ENCODE data around the gene RPLP1. TPM values are rescaled to one million over a fixed set of nuclear protein-coding genes. Genes with fewer than 3 reads are reported as not detected.

RPLP1 gene
- total RNA-seq, 1 donor from 2014 or later, result 1,580 TPM

- H3K9me3 Mint-ChIP-seq (ENCODE audit: unreplicated experiment), result no peaks in the 10 kb centered on the region
- H3K27me3 Mint-ChIP-seq (ENCODE audit: unreplicated experiment), result no peaks in the 10 kb centered on the region
- peaks cover 30% of the 10 kb centered on the region for H3K4me1 Mint-ChIP-seq (ENCODE audit: unreplicated experiment)
- H3K27ac Mint-ChIP-seq (ENCODE audit: unreplicated experiment), result no peak overlapping the region
- H3K36me3 Mint-ChIP-seq (ENCODE audit: unreplicated experiment), result peaks cover 6% of the 10 kb centered on the region
- H3K4me3 Mint-ChIP-seq (ENCODE audit: unreplicated experiment), result no peak overlapping the region
- TF ChIP-seq CTCF (IDR thresholded peaks at IDR 0.05), result no peak
- no peak for DNase-seq (ENCODE audit: extremely low spot score, unreplicated experiment)
These were observed 27.7 kb upstream of the RPLP1 start for GRCh38 chr15:69424748-69425413.

- peaks cover 10% of the 10 kb centered on the region for H3K4me1 Mint-ChIP-seq (ENCODE audit: unreplicated experiment)
- H3K27me3 Mint-ChIP-seq (ENCODE audit: unreplicated experiment), result no peaks in the 10 kb centered on the region
- no peak overlapping the region for H3K27ac Mint-ChIP-seq (ENCODE audit: unreplicated experiment)
- no peak overlapping the region for H3K4me3 Mint-ChIP-seq (ENCODE audit: unreplicated experiment)
- no peak for DNase-seq (ENCODE audit: extremely low spot score, unreplicated experiment)
- TF ChIP-seq CTCF (IDR thresholded peaks at IDR 0.05), result no peak
- no peaks in the 10 kb centered on the region for H3K9me3 Mint-ChIP-seq (ENCODE audit: unreplicated experiment)
- H3K36me3 Mint-ChIP-seq (ENCODE audit: unreplicated experiment), result peaks cover 18% of the 10 kb centered on the region
These were observed 18.8 kb upstream of the RPLP1 start for GRCh38 chr15:69433831-69434230.

- TF ChIP-seq CTCF (IDR thresholded peaks at IDR 0.05), result no peak
- H3K4me1 Mint-ChIP-seq (ENCODE audit: unreplicated experiment), result peaks cover 10% of the 10 kb centered on the region
- no peak overlapping the region for H3K27ac Mint-ChIP-seq (ENCODE audit: unreplicated experiment)
- no peaks in the 10 kb centered on the region for H3K9me3 Mint-ChIP-seq (ENCODE audit: unreplicated experiment)
- peaks cover 16% of the 10 kb centered on the region for H3K36me3 Mint-ChIP-seq (ENCODE audit: unreplicated experiment)
- no peak for DNase-seq (ENCODE audit: extremely low spot score, unreplicated experiment)
- H3K27me3 Mint-ChIP-seq (ENCODE audit: unreplicated experiment), result no peaks in the 10 kb centered on the region
- no peak overlapping the region for H3K4me3 Mint-ChIP-seq (ENCODE audit: unreplicated experiment)
These were observed 18.4 kb upstream of the RPLP1 start for GRCh38 chr15:69434238-69434637.

- no peak overlapping the region for H3K4me3 Mint-ChIP-seq (ENCODE audit: unreplicated experiment)
- H3K9me3 Mint-ChIP-seq (ENCODE audit: unreplicated experiment), result no peaks in the 10 kb centered on the region
- no peak for TF ChIP-seq CTCF (IDR thresholded peaks at IDR 0.05)
- peaks cover 10% of the 10 kb centered on the region for H3K4me1 Mint-ChIP-seq (ENCODE audit: unreplicated experiment)
- no peak for DNase-seq (ENCODE audit: extremely low spot score, unreplicated experiment)
- no peak overlapping the region for H3K27ac Mint-ChIP-seq (ENCODE audit: unreplicated experiment)
- peaks cover 18% of the 10 kb centered on the region for H3K36me3 Mint-ChIP-seq (ENCODE audit: unreplicated experiment)
- no peaks in the 10 kb centered on the region for H3K27me3 Mint-ChIP-seq (ENCODE audit: unreplicated experiment)
These were observed 17.9 kb upstream of the RPLP1 start for GRCh38 chr15:69434679-69435078.

- Mint-ChIP-seq H3K36me3 (ENCODE audit: unreplicated experiment) (peaks cover 17% of the 10 kb centered on the region), H3K27me3 (ENCODE audit: unreplicated experiment) (no peaks in the 10 kb centered on the region), H3K9me3 (ENCODE audit: unreplicated experiment) (no peaks in the 10 kb centered on the region), H3K4me1 (ENCODE audit: unreplicated experiment) (peaks cover 10% of the 10 kb centered on the region), H3K4me3 (ENCODE audit: unreplicated experiment) (no peak overlapping the region), H3K27ac (ENCODE audit: unreplicated experiment) (no peak overlapping the region)
- no peak for DNase-seq (ENCODE audit: extremely low spot score, unreplicated experiment)
- TF ChIP-seq CTCF (IDR thresholded peaks at IDR 0.05), result no peak
These were observed 16.6 kb upstream of the RPLP1 start for GRCh38 chr15:69435985-69436384.
